Renal pelvis (tissue), 4 donors: ENCODE results near the gene SMOC1. TPM values are rescaled to one million over a fixed set of nuclear protein-coding genes. Genes with fewer than 3 reads are reported as not detected.

Source experiments
- DNase-seq: peaks from one replicate; pipeline ENCODE4 v3.0.0-alpha.2; 2013
- polyA plus RNA-seq, 3 donors: library from polyadenylated mRNA; unstranded; fragments of 120-200 nt; gene quantifications; one replicate each; pipeline ENCODE4 v1.2.1, GENCODE V29; 2013; ENCODE audit not compliant: insufficient read length in 3 of 3

Gene SMOC1
- polyA plus RNA-seq, 3 donors = 1.2 to 2.5 (median 2.2) TPM

DNA sequence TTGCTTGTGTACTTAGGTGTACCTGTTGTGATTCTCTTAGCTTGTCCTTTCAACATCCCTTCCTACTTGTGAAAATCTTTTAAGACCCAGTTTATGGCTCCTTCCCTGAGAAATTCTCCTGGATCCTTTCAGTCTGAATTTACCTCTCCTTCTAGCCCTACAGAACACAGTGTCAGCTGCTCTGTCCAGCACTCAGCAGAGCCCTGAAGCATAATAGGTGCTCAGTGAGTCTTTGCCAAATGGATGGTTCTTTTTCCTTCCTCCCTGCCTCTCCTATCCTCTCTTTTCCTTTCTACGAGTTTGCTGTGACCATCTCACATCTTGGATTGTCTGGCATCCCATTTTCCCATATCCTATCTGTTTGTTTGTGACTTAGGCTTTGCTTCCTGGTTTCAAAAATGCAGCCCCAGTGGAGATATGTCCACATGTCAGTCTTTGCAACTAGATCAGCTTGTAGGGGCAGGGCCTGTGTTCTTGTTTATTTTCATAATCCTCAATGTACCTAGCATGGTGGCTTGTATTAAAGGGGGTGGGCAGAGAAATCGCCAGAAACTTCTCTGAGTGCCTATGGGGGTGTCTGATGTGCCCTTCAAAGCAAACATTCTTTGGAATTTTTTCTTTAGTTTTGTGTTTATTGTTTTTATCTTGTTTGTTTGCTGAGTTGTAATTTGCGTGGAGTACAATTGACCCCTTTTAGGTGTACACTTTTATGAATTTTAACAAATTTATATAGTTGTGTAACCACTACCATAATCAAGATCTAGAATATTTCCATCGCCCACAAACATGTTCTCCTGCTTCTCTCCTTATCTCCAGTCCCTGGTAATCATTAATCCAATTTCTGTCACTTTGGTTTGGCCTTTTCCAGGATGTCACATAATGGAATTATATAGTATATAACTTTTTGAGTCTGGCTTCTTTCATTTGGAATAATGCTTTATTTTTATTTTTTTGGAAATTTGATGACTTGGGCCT is 62.8 kb downstream of the SMOC1 start:
- no peak for DNase-seq

DNA sequence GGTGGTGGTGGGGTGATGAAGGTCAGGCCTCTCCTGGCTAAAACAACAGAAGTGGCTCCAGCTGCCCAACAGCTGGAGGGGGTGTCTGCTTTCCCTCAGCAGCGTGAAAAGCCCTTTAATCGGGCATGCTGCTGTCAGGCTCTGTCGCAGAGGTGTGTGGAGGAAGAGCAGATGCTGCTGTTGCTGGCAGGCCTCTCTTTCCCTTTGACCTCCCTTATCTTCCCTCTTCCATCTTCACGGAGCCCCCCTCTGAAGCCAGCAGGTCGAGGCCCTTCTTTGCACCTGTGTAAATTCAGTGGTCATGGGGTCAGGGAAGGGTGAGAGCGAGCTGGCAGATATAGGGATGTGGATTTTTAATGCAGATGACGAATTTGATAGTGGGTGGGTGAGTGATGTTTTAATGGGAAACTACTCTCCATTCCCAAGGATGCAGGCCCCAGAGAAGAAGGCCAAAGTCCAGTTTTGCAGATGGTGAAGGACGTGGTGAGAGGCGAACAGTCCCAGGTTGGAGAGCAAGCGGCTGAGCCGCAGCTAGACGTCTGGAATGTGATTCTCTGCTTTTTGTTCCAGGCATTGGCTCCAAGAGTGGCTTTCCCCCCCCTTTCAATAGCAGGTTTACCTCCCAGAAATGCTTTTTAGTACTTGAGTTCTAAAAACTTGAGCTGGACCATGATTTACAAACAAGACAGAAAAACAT is 64.0 kb downstream of the SMOC1 start:
- no peak for DNase-seq

DNA sequence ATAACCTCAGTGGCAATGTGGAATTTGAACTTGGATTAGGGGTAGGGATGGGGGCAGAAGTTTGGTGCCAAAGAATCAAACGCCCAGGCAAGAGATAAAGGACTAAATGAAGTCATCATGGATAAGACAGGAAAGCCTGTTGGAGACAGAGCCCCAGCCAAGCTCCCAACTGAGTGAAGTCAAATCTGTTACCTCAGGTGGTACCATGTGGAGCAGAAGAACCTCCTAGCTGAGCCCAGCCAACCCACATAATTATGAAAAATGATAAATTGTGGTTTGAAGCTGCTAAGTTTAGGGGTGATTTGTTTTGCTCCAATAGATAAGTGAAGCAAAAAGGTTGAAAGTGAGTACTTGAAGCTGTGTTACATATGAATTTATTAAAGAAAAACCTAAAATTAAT is 66.1 kb downstream of the SMOC1 start:
- no peak for DNase-seq

DNA sequence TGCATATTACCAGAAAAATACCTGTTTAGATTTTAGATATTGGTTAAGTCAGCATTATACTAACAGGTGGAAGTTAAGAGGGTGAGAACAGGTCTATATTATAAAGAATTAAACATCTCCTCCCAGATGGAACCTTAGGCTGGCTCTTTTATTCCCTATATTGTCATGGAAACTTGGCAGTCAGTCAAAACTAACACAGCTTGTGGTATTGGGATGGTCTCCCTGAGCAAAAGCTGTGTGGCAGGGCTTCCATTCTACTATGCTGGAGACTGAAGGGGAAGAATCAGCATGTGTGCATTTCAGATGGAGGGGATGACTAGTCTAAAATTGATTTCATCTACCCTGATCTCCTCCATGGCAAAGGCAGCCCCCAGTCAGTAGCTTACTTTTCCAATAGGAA is 66.7 kb downstream of the SMOC1 start:
- no peak for DNase-seq

DNA sequence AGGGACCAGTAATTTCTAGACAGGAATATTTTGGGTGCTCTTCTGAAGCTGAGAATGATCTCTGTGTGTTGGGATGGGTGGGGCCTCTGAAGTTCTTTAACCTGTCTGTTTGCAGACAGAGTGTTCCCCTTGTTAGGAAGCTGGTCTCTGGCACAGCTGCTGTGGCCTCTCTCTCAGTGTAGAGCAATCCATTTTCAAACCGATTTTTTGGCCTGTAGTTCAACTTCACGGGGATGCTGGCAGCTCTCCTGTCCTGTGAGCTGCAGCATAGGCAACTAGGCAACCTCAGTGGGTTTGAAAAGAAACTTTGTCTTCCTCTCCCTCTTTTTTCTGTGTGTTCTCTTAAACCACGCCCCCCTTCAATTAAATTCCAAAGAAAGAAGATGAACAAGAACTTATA is 69.1 kb downstream of the SMOC1 start:
- no peak for DNase-seq

DNA sequence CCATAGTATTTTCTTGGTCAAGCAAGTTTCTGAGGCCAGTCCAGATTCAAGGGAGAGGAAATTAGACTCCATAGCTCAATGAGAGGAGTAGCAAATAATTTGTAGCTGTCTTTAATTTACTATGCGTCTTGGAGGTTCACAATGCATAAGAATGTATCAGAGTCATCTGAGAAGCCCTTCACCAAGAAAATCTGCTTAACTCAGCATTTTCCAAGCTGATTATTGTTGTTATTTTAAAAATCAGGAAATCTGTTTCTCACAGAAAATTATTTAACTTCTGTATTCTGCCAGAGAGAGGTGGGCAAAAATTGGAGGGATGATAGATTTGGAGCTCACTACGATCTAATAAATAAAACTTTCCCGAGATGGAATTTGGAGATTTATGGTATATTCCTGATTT is 72.0 kb downstream of the SMOC1 start:
- DNase-seq = no peak

DNA sequence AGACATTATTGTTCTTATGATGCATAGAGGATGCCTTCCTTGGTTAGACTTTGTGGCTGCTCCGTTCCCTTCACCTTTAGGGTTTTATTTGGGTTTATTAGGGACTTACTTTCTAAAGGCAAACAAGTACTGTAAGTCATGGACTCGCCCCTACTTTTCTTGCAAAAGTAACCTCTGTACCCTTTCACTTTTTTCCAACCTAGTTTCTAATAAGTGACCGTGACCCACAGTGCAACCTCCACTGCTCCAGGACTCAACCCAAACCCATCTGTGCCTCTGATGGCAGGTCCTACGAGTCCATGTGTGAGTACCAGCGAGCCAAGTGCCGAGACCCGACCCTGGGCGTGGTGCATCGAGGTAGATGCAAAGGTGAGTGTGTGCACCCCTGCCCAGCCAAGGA is 72.7 kb downstream of the SMOC1 start:
- no peak for DNase-seq

DNA sequence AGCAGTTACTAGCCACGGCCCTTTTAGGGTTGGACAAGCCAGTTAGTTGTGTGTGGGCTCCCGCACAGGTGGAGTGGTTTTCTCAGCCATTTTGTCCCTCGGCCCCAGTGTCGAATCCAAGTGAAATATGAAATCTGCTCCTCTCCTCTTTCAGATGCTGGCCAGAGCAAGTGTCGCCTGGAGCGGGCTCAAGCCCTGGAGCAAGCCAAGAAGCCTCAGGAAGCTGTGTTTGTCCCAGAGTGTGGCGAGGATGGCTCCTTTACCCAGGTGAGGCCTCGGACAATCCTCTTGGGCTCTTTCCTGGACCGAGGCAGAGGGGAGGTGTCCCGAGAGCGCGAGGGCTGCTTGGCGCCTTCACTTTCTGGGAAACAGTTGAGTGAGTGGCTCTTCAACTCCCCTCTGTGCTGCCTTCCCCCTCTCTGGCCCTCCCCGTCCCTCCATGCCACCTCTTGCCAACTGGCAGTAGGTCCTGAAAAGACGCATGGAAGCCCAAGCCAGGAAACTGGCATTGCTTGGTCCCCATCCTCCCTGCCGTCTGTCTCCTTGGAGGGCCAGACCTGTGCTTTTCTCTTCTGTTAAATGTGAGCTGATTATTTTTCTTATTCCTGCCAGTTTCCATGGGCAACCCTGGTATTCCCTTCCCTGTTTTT is 74.2 kb downstream of the SMOC1 start:
- DNase-seq = no peak

DNA sequence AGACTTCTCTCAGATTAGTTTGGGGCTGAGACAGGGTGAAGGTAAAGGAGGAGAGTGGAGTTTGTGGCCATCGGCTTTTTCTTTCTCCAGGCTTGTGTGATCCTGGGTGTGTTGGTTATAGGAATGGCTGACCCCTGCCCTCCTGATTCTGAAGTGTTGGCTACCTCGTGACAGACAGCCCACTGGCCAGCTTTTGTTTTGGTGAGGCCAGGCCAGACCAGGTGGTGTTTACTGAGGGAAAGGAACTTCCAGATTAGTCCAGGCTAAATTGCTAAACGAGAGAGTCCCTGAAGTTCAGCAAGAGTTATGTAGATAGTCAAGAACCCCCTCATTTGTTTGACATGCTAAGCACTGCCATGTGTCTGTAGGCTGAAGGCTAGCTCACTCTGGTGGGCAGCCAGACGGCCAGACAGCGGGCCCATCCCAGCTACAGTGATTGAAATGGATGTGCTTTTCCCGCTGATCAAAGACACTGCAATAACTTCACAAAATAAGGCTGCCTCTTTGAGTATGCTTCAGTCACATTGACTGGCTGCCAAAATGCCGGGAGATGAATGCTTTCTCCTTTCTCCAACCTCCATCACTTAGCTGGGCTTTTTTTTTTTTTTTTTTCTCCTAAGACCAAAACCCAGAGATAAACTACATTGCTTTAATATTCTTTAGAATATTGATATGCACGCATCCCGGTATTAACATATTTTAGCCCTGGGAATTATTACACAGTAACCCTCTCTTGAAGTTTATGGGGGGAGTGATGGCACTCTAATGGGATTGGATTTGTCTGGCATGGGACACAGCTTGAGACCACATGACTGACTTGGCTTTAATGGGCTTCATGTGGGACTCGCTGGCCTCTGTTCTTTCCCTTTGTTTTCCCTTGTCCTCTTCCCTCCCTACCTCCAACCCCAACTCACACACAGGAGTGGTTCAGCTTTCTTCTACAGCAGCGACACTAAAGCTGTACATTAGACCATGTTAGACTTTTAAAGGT is 76.9 kb downstream of the SMOC1 start:
- no peak for DNase-seq

DNA sequence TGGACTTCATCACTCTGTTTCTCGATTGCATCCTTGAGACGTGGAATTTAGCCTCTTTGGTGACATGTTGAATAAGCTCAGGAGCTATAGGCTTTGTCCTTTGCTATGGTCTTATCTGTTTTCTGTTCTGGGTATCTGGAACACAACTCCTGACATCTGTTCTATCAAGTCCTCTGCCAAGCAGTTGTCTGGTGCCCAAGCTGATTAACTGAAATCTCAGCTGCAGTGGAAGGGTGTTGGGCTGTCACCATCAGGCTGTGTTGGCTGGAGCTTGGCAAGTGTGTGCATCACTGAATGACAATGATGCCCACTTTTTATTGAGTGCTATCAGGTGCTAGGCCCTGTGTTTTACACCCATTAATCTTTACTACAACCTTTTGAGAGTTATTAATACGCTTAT is 77.8 kb downstream of the SMOC1 start:
- no peak for DNase-seq

DNA sequence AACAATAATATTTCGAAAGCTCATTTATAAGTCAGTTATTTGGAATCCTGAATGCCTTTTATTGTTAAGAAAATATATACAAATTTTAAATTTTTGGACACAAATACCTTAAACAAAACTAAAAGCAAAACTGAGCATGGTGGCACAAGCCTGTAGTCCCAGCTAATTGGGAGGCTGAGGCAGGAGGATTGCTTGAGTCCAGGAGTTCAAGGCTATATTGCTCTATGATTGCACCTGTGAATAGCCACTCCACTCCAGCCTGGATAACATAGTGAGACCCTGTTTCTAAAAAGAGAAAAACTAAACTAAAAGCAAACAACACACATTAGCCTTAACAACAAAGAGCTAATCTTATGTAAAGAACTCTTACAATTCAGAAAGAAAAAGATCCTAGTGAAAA is 78.8 kb downstream of the SMOC1 start:
- no peak for DNase-seq

DNA sequence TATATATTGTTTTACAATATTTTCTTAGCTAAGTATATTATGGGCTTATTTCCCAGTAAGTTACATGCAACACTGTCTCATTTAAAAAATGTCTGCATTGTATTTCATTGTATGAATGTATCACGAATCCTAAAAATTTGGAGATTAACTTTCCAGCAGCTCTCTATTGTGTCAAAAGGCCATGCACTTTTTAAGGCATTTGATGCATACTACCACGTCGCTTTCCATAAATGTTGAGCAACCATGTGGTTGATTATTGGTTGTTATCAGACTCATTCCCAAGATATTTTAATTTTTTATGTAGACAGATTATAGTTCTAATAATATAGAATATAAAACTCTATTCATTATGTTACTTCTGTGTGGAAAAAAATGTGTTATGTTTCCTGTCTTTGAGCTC is 79.9 kb downstream of the SMOC1 start:
- DNase-seq = no peak

DNA sequence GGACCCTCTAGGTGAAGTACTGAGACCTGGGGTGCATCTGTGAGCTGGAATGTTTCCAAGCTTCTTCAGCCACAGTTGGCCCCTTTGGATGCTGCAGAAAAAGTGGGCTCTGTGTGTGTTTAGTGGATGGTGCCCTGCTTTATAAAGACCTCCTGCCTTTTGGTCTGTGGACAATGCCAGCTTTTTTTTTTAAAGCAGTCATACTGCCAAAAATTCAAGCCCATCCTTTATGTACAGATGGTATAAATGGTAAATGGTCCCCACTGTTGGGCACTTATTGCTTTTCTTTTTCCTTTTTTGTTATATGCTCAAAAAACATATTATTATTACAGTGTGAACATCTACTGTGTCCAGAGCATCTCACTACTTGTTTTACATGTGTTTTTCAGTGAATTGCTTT is 81.1 kb downstream of the SMOC1 start:
- no peak for DNase-seq

DNA sequence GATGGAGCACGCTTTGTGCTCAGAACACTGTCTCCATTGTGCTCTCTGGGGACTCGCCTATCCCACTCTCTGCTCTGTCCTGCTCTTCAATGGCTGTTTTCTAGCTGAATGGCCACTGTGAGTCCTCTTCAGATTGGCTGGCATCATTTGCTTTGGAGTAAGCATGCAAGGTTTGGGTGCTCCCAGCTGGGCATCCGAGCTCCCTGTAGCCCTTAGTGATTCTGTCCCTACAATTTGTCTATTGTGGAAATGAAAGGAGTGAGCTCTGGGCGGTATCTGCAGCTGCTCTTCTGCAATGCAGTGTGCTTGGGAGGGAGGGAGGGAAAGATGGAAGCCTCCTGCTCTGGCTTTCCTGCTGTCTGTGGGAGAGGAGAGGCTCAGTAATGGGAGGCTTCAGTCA is 84.8 kb downstream of the SMOC1 start:
- DNase-seq = no peak

DNA sequence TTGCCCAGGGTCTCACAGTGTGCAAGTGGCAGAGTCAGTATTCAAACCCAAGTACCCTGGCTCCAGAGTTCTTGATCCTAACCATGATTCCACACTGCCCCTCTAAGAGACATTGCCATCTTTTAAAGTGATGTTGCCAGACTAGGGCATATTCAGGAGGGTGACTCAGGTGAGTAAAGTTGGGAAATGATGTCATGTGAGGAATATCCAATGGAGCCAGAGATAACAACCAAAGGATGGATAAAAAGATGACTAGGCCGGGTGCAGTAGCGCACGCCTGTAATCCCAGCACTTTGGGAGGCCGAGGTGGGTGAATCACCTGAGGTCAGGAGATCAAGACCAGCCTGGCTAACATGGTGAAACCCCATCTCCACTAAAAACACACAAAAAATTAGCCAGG is 85.6 kb downstream of the SMOC1 start:
- DNase-seq = no peak

DNA sequence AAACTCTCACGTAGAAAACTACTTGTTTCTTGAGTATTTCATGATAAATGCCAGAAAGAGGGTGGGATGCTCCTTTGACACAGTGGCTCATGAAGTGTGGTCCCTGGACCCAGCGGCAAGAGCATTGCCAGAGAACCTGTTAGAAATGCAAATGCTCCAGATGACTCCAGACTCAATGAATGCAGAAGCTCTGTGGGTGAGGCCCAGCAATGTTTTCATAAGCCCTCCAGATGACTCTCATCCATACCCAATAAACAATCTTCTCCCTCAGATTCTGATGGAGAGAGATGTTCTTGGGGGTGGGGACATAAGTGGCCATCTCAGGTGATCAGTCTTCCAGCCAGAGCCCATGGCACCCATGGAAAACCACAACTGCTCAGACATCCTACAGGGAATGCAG is 88.9 kb downstream of the SMOC1 start:
- no peak for DNase-seq

DNA sequence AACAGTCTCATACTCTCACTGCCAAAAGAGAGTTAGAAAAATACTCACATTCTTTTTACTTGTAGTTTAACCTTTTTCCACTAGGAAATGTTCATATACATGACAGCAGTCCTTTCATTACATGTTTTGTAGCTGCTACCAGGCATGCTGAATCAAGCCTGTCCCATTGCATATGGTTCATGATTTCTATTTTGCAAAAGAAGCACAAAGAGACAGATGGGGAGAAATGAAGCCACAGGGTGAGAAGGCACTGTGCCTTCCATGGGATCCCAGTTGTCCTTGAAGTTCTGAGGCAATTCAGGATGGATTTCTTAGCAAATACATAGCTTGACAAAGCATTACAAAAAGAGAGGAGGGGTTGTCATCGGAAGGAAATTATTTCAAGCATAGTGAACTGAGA is 89.5 kb downstream of the SMOC1 start:
- DNase-seq = no peak

DNA sequence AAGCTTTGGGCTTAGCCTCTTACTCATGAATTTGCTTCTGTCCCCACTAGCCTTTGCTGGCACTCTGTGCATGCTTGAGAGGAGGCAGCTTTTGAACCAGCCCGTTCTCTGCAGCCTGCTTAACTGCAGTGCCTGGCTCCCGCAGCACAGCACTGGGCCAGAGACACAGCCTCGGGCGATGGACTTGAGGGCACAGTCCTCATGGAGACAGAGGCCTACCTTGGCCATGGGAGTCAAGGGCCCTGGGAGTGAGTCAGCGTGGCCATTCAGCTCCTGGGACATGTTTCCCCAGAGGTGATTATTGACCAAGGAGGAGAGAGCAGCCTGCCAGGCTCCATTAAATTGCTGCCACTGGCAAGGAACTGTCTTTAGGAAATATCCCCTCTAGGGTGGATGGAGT is 93.5 kb downstream of the SMOC1 start:
- DNase-seq = no peak

DNA sequence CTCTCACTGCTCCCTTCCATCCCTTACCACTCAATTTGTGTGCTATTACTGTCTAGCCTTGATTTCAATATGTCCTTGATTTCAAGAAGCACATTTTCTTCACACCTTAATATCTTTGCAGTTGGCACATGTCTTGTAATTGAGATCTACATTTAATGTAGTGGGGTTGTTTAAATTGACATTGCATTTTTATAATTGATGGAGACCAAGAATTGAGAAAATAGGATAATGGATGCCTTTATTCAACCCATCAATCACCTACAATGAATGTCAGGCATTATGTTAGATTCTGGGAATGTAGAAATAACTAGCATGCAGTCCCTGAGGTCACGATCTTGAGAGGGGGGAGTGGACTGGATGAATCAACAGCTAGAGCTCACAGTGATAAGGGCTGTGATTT is 94.6 kb downstream of the SMOC1 start:
- DNase-seq = no peak

DNA sequence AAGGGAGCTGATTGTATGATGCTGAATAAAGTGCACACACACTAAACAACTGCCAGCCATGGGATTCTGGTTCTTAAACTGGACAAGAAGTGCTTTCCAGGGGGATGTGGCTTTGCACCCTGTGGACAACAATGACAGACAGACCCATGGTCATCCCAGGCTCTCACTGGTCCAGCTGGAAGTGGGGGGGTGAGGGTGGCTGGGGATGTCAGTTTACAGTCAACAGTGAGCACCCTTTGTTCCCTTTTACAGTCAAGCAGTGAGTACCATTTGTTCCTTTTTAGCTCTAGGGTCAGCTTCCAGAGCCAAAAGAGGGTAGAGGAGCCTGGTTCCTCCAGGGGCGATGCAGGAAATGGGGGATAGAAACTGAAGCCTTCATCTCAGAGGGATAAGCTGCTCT is 100.7 kb downstream of the SMOC1 start:
- DNase-seq = no peak
